Keratinocyte (primary cell): Measurements from ENCODE around the gene LZTFL1. TPM values are rescaled to one million over a fixed set of nuclear protein-coding genes. Genes with fewer than 3 reads are reported as not detected.

Experiments
- DNase-seq: peaks from one replicate; pipeline ENCODE4 v3.0.0-alpha.2; 2011; ENCODE audit warnings: low read depth, missing footprints, low spot score
- FAIRE-seq: peaks from 2 replicates; lab custom pipeline; 2011; peaks lifted over from hg19 to GRCh38; lab: Jason Lieb, UNC
- H2AFZ ChIP-seq: 2 replicates; pipeline ENCODE4 v1.6.0; 2012; ENCODE audit warnings: low read length, control low read depth, inconsistent platforms; ENCODE audit not compliant: control insufficient read depth
- H3K27ac ChIP-seq: 2 replicates; pipeline ENCODE4 v1.5.1; 2011; ENCODE audit warnings: low read length; ENCODE audit not compliant: control insufficient read depth, insufficient read depth
- H3K27me3 ChIP-seq: 3 replicates; pipeline ENCODE4 v1.6.0; 2011; ENCODE audit warnings: low read length; ENCODE audit not compliant: control insufficient read depth, insufficient read depth; ENCODE audit errors: extremely low read depth
- H3K36me3 ChIP-seq, 2 experiments: 2 replicates in 1 of 2; 3 replicates in 1 of 2; pipeline ENCODE4 v1.5.1; 2011; ENCODE audit warnings: low read length in 2 of 2, mild to moderate bottlenecking in 1 of 2; ENCODE audit not compliant: control insufficient read depth in 2 of 2, insufficient read depth in 2 of 2; ENCODE audit errors: extremely low read depth in 1 of 2
- H3K4me1 ChIP-seq: 3 replicates; pipeline ENCODE4 v1.5.1; 2011; ENCODE audit warnings: low read length; ENCODE audit not compliant: control insufficient read depth, insufficient read depth; ENCODE audit errors: extremely low read depth
- H3K4me2 ChIP-seq: 3 replicates; pipeline ENCODE4 v1.6.0; 2011; ENCODE audit warnings: low read depth, low read length; ENCODE audit not compliant: control insufficient read depth, insufficient read depth; ENCODE audit errors: extremely low read depth
- H3K4me3 ChIP-seq, 3 experiments: fragments of 200-600 bp in 1 of 3; sonication (generic) in 1 of 3; 2 replicates in 2 of 3; 3 replicates in 1 of 3; pipeline ENCODE4 v1.5.1; 2011 to 2016; ENCODE audit warnings: low read length in 3 of 3, mild to moderate bottlenecking in 3 of 3, control low read depth in 2 of 3, inconsistent platforms in 1 of 3, low read depth in 1 of 3, mixed read lengths in 1 of 3, mixed run types in 1 of 3, moderate library complexity in 1 of 3; ENCODE audit not compliant: control insufficient read depth in 2 of 3, insufficient read depth in 2 of 3; ENCODE audit errors: extremely low read depth in 1 of 3
- H3K79me2 ChIP-seq: 2 replicates; pipeline ENCODE4 v1.6.0; 2012; ENCODE audit warnings: low read length; ENCODE audit not compliant: control insufficient read depth, insufficient read depth
- H3K9ac ChIP-seq: 3 replicates; pipeline ENCODE4 v1.6.0; 2011; ENCODE audit warnings: low read length; ENCODE audit not compliant: control insufficient read depth, insufficient read depth; ENCODE audit errors: extremely low read depth
- H3K9me1 ChIP-seq: 3 replicates; pipeline ENCODE4 v1.6.0; 2011; ENCODE audit warnings: low read length; ENCODE audit not compliant: control insufficient read depth, insufficient read depth; ENCODE audit errors: extremely low read depth
- H3K9me3 ChIP-seq: 2 replicates; pipeline ENCODE4 v1.5.1; 2012; ENCODE audit warnings: low read depth, low read length; ENCODE audit not compliant: control insufficient read depth
- H4K20me1 ChIP-seq: 3 replicates; pipeline ENCODE4 v1.6.0; 2011; ENCODE audit warnings: low read length; ENCODE audit not compliant: control insufficient read depth, insufficient read depth; ENCODE audit errors: extremely low read depth
- CTCF ChIP-seq, 3 experiments: IDR thresholded peaks in 1 of 3; conservative IDR thresholded peaks in 1 of 3; optimal IDR thresholded peaks in 1 of 3; 2 replicates in 2 of 3; 3 replicates in 1 of 3; pipeline versions ENCODE3 to v1.5.1; 2011; ENCODE audit warnings: low read length in 3 of 3, mild to moderate bottlenecking in 3 of 3, moderate library complexity in 2 of 3, control low read depth in 1 of 3, inconsistent platforms in 1 of 3; ENCODE audit not compliant: insufficient read depth in 2 of 3; ENCODE audit errors: extremely low read depth in 1 of 3
- EZH2 ChIP-seq: IDR thresholded peaks from one replicate; pipeline ENCODE4 v1.6.1; 2012; ENCODE audit warnings: inconsistent platforms, mild to moderate bottlenecking, low read length, moderate library complexity
- dilution Hi-C: fragments of 300-500 bp; cut with MboI; formaldehyde crosslinking; loops from one replicate; pipeline ENCODE4 v1.7.0; 2020; ENCODE audit warnings: low sequenced_read_pairs; ENCODE audit not compliant: extremely low pct_ligation_motif_present
- polyA plus RNA-seq, 5 experiments: library from polyadenylated mRNA; depleted of rRNA in 3 of 5; stranded (reverse) in 3 of 5; stranded (forward) in 1 of 5; unstranded in 1 of 5; fragments of >200 nt; gene quantifications; 1 replicate in 1 of 5; 2 replicates in 3 of 5; 3 replicates in 1 of 5; pipeline versions ENCODE4 v1.2.1 to v1.2.3, GENCODE V29; 2011 to 2012; ENCODE audit warnings: missing spikeins in 2 of 5, low read depth in 1 of 5, low replicate concordance in 1 of 5

The LZTFL1 gene
- polyA plus RNA-seq, 1 donor (not counting 4 experiments of a cell fraction or from before 2014, with no cell fraction given) = 17.9 TPM

GRCh38 chr3:45789235-45789812 lies 52.6 kb downstream of the LZTFL1 start:
- no peak for TF ChIP-seq EZH2
- TF ChIP-seq CTCF (optimal IDR thresholded peaks at IDR 0.05 in 1 of 3, IDR thresholded peaks at IDR 0.05 in 1 of 3, conservative IDR thresholded peaks at IDR 0.05 in 1 of 3; ENCODE audit: extremely low read depth in 1 of 3, insufficient read depth in 2 of 3, low read length in 3 of 3) = no peak
- Histone ChIP-seq H3K27ac (no peak overlapping the region), H4K20me1 (no peaks in the 10 kb centered on the region), H2AFZ (no peak overlapping the region), H3K4me1 (no peaks in the 10 kb centered on the region), H3K4me3 (no peak overlapping the region), H3K9me1 (no peaks in the 10 kb centered on the region), H3K79me2 (no peaks in the 10 kb centered on the region), H3K4me2 (no peak overlapping the region), H3K36me3 (no peaks in the 10 kb centered on the region), H3K27me3 (no peaks in the 10 kb centered on the region), H3K9ac (no peak overlapping the region), H3K9me3 (no peaks in the 10 kb centered on the region)
- FAIRE-seq (no peak), DNase-seq (no peak)
- dilution Hi-C loops = no loop called here

GRCh38 chr3:45787551-45787950 lies 54.4 kb downstream of the LZTFL1 start:
- no peaks in the 10 kb centered on the region for H3K9me1 ChIP-seq
- no peak overlapping the region for H3K27ac ChIP-seq
- DNase-seq = no peak
- H3K79me2 ChIP-seq = no peaks in the 10 kb centered on the region
- no peaks in the 10 kb centered on the region for H3K4me1 ChIP-seq
- H3K36me3 ChIP-seq = no peaks in the 10 kb centered on the region
- dilution Hi-C loops = no loop called here
- H3K27me3 ChIP-seq = no peaks in the 10 kb centered on the region
- H4K20me1 ChIP-seq = no peaks in the 10 kb centered on the region
- FAIRE-seq = no peak
- no peaks in the 10 kb centered on the region for H3K9me3 ChIP-seq
- H3K4me2 ChIP-seq = no peak overlapping the region
- no peak overlapping the region for H2AFZ ChIP-seq
- no peak overlapping the region for H3K9ac ChIP-seq
- H3K4me3 ChIP-seq = no peak overlapping the region
- TF ChIP-seq EZH2 (no peak), CTCF (optimal IDR thresholded peaks at IDR 0.05 in 1 of 3, IDR thresholded peaks at IDR 0.05 in 1 of 3, conservative IDR thresholded peaks at IDR 0.05 in 1 of 3; ENCODE audit: extremely low read depth in 1 of 3, insufficient read depth in 2 of 3, low read length in 3 of 3) (no peak)
